AML-193 (cell line): ENCODE results near the gene ADAR.
"Not testable (repeated sequence)": the region's sequence is repeated elsewhere in the genome, so short reads cannot be mapped to it uniquely, and the experiment has no call there.

Source experiments
- DNase-seq, 2 experiments: peaks; one replicate each; lab custom pipeline; 2025; lab: John Stamatoyannopoulos, UW

ADAR gene

DNA sequence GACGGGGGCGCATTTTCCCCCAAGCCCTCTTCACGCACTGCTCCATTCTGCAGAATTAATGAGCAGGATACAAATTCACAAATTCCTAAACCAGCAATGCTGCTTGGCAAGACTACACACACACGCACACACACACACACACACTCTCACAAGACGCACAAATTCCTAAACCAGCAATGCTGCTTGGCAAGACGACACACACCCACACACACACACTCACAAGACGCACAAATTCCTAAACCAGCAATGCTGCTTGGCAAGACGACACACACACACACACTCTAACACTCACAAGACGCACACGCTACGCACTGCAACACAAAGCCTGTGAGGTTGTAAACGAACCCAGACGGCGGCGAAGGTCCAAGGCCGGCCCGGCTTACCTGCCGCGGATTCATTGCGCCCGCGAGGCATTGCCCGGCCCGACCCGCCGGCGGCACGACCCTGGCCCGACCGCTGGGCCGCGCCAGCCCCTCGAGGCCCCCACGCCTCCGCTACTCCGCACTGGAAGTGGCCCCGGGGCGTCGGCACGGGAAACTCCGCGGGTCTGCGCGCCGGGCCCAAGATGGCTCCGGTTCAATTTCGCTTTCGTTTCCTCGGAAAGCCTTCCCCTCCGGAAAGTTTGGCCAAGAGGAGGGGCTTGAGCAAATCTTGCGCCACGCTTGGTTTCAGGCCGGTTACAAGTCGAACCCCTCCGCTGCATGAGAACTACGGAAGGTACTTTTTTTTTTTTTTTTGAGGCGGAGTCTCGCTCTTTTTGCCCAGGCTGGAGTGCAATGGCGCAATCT, at the start of gene ADAR:
ADAR (minus strand) TSS at position 578 of the 788 bp plus-strand sequence; CDS start at position 398, 180 bp downstream.
- peak; percentile 90 to 93 for DNase-seq

GRCh38 chr1:154657556-154657955, 49.6 kb upstream of the ADAR start:
- DNase-seq = peak; percentile 51 to 63

GRCh38 chr1:154652893-154653292, 44.9 kb upstream of the ADAR start:
- DNase-seq = no peak

GRCh38 chr1:154644724-154645123, 36.7 kb upstream of the ADAR start:
- not testable (repeated sequence) for DNase-seq

DNA sequence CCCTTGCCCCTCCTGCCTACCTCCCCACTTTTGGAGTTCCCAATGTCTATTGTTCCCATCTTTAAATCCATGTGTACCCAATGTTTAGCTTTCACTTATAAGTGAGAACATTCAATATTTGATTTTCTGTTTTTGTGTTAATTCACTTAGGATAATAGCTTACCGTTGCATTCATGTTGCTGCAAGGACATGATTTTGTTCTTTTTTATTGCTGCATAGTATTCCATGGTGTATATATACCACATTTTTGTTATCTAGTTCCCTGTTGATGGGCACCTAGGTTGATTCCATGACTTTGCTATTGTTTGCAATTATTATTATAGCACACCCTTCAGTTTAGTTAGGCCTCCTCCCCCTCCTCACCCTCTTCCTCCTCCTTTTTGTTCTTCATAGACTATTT, 33.5 kb upstream of the ADAR start:
- DNase-seq = no peak

DNA sequence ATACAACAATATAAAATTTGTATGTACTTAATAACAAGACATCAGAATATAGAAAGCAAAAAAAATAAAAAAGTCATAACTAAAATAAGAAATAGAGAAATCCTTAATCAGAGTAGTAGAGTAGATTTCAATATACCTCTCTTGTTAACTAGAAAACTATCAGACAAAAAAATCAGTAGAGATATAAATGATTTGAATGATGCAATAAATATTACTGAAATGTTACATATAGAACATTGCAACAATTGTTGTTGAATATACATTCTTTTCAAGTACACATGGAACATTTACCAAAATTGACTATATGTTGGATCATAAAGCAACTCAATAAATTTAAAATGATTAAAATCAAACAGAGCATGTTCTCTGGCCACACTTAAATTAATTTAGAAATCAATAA, 31.9 kb upstream of the ADAR start:
- no peak for DNase-seq

DNA sequence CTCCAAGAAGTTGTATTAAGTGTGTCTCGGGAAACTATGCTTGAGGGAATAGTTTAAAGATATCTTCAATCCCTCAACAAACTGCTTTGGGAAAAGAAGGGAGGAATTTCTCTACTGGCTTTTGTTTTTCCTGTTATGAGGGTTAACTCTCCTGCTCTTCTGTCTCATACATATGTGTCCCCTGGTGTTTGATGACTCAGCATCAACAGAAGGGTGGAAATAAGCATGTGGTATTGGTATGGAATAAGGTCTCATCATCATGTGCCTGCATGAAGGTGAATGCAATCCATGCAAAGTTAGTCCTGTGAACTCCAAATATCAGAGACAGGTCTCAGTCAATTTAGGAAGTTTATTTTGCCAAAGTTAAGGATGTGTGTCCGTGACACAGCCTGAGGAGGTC, 27.2 kb upstream of the ADAR start:
- DNase-seq = no peak

- DNase-seq = no peak
These were observed 21.7 kb upstream of the ADAR start for GRCh38 chr1:154629675-154630073.

- DNase-seq = peak in 1 of 2 experiments; percentile 9
These were observed 21.2 kb upstream of the ADAR start for GRCh38 chr1:154629061-154629674.

- peak in 1 of 2 experiments; percentile 39 for DNase-seq
These were observed 20.1 kb upstream of the ADAR start for GRCh38 chr1:154628121-154628405.

- DNase-seq = peak; percentile 55 to 73
These were observed 19.5 kb upstream of the ADAR start for GRCh38 chr1:154627257-154628120.

DNA sequence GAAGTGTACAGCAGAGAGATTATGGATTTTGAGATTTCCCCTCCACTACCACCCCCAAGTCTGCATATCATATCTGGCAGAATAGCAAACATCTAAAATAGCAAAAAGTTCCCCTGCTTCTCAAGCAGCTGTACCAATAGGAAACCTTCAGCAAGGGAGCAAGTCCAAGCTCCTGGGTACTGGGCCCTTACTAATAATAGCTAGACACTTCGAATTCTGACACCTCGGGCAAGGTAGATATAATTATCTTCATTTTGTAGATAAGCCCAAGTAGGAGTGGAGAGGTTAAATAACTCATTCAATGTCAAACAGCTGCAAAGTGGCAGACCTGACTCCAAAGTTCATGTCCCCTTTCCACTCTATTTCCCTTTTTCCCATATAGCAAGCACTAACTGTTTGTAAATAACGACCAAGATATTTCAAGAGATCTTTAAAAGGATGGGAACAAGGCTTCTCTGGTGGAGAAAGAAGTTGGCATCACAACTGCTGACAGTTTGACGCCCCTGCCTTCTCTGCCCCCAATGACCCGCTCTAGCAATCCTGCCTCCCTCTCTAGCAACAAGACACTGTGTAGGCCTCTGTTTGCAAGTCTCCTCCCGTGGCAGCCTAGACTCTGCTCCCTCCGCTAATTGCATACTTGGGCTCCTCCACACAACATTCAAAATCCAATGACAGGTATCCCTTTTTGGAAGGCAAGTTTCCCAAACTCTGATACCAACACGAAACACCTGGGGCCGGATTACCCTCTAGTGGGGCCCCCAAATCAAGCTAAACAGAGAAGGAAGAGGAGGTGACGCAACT, 18.7 kb upstream of the ADAR start:
- peak in 1 of 2 experiments; percentile 31 for DNase-seq

DNA sequence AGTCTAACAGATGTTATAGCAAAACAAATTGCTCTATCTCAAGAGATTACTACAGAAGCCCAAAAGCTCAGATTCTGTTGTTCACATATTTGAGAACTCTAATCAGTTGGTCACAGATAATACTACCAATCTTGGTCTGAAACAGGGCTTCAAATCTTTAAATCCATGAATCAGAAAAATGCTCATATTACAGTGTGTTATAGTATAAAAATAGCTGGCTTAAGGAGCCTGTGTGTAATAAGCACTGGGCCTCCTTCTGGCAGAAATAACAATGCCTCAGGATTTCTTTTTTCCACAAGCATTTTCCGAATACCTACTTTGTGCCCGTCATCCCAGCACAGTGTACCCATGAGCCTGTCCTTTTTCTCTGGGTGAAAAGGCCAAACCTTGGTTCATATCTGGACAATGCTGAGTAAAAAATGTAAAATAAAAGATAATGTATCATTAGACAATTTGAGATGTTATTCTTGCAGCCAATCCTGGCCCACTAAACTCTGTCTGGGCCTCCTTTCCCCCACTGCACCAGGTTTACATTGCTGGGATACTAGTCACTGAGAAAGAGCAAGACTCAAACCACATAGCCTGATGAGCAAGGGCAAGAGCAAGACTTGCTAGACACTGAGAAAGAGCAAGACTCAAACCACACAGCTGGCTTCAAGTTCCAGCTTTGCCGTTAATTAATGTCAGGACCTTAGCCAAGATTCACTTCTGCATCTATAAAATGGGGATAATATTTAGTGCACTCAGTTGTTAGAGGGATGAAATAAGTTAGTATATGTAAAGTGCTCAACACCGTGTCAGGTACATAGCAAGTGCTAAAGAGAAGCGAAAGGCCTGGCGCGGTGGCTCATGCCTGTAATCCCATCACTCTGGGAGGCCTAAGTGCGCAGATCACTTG, 17.0 kb upstream of the ADAR start:
- no peak for DNase-seq

- peak; percentile 70 to 71 for DNase-seq
These were observed 15.4 kb upstream of the ADAR start for GRCh38 chr1:154623358-154623757.

GRCh38 chr1:154622503-154623039, 14.6 kb upstream of the ADAR start:
- no peak for DNase-seq

DNA sequence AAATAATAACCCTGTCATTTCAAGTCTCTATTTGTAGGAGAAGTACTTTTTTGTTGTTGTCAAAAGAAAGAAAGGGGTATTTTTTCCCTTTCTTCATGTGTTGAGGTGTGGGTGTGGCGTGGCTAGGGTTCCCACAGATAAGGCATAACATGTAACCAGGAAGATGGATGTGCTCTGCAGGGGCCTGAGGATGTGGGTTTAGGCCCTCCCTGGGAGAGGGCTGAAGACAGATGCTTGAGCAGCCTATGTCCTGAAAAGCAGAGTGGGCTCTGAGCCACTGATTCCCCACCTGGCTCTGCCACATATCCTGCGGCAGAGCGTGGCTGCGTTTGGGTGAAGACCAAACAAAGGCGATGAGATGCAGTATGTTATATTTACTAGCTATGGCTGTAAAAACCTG, 13.9 kb upstream of the ADAR start:
- no peak for DNase-seq

DNA sequence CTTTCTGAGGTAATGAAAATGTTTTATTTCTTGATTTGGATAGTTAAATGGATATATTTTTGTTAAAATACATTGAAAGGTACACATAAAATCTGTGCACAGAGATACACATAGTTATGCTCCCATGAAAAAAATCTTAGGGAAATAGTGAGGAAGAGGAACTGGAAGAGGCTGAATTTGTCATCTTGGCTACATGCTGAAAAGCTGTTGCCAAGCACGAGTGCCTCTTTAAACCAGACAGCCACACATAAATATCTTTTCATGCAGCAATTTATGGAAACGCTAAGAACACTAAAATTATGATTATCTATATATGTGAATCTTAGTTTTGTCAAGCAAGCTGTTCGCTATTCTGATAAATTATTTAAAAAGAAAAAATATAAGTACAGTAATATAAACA, 12.8 kb upstream of the ADAR start:
- no peak for DNase-seq

- DNase-seq = no peak
These were observed 11.4 kb upstream of the ADAR start for GRCh38 chr1:154619181-154619948.

DNA sequence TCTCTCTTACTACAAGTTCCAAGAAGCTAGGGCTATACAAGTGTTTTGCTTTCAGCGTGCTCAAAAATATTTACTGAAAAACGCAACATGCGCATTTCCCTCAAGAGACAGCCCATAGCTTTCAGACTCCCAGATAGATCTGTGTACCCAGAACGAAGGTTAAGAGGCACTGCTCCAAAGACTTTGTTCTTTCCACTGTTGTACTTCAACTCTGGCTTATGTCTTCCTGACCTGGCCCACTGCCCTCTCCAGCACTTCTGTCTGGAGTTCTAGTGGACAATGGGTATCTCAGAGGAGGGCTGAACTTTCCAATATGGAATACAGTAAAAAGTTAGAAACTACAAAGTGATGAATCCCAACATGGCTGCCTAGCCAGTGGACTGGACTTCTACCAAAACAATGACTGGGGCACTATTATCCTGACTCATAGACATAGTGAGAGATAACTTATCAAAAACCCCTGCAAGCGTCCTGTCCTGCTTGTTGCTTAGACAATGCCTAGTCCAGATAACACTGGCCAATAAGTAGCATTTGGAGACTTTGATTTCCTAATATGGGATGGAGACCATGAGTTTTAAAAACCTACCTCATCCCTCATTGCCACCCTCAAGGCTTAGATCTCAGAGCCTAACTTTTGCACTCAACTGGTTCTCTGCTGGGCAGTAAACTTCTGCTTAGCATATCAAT, 8.8 kb upstream of the ADAR start:
- DNase-seq = no peak
